A549 treated with Hydrocortisone at 1 μM for 4 hours (cell line): ENCODE data around the gene VCY. TPM values are rescaled to one million over a fixed set of nuclear protein-coding genes. Genes with fewer than 3 reads are reported as not detected.

Source experiments
- total RNA-seq: library from RNA; stranded (reverse); fragments of 200-300 nt; extraction: Qiagen RNA extraction; gene quantifications from 5 replicates; pipeline ENCODE4 v1.2.3, GENCODE V29; 2022

VCY gene
- not detected in 5 replicates for total RNA-seq

GRCh38 chrY:13986373-13986772 is at the start of gene VCY:
Gene VCY (minus strand): TSS chrY:13986473. CDS start chrY:13986440, 33 bp downstream.

Other genes starting within 250 kb of the VCY start
- not detected in 5 replicates for gene VCY1B, start 69.8 kb upstream of the VCY start, total RNA-seq